HG03354 (cell line): ENCODE data around the gene UBE2Z.
"Not testable (repeated sequence)": the region's sequence is repeated elsewhere in the genome, so short reads cannot be mapped to it uniquely, and the experiment has no call there.

Source experiments
- ATAC-seq: cut with Tn5 transposase; IDR thresholded peaks from one replicate; pipeline ENCODE4 v1.9.1; 2021; ENCODE audit warnings: mild to moderate bottlenecking; ENCODE audit not compliant: unreplicated experiment, poor library complexity, severe bottlenecking

UBE2Z gene

GRCh38 chr17:48945261-48945651, 37.0 kb downstream of the UBE2Z start:
- not testable (repeated sequence) for ATAC-seq

- ATAC-seq = no peak
Observed at GRCh38 chr17:48951572-48951971, 43.4 kb downstream of the UBE2Z start.

DNA sequence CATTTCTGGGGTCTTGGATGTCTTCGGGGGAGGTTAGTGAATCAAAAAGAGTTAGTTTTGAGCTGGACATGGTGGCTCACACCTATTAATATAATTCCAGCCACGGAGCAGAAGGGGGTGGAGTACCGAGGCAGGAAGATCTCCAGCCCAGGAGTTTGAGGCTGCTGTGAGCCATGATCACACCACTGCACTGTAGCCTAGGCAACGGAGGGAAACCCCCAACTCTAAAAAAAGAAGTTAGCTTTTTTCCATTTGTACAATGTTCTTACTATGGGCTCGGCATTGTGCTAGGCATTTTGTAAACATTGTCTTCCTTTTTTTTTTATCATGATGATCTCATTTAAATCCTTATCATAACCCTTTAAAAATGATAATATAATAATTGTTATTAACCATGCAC, 44.7 kb downstream of the UBE2Z start:
- no peak for ATAC-seq

- ATAC-seq = no peak
Observed at GRCh38 chr17:48954300-48954755, 46.1 kb downstream of the UBE2Z start.

DNA sequence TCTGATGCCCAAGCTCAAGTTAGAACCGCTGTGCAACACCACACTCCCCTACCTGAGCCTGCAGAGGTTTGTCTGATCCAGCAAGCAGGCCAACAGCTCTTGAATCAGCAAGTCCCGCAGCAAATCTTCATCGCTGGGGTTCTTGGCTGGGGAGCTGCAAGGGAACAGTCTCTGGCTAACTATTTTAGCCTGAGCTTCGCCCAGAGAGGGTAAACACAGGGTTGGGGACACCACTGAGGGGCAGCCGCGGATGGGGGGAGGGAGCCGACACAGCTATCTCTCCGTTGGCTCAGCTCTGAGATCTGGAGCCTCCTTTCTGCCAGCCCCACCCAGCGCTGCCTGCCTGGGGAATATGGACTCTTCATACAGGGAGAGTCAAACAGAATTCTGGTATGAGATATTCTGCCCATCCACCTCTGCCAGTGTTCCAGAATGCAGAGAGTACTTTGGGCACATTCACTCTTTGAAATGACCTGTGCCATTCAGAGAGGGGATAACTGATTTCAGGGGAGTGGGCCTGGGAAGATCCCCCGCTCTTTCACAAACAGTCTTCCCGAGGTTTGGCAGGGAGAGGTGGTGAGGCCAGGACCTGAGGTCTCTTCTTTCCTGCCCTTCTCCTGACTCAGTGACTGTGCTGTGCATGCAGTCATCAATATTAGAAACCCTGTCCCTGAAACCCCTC, 52.8 kb downstream of the UBE2Z start:
- no peak for ATAC-seq

GRCh38 chr17:48961516-48962233, 53.5 kb downstream of the UBE2Z start:
- no peak for ATAC-seq

GRCh38 chr17:48970224-48970623, 62.0 kb downstream of the UBE2Z start:
- ATAC-seq = no peak

DNA sequence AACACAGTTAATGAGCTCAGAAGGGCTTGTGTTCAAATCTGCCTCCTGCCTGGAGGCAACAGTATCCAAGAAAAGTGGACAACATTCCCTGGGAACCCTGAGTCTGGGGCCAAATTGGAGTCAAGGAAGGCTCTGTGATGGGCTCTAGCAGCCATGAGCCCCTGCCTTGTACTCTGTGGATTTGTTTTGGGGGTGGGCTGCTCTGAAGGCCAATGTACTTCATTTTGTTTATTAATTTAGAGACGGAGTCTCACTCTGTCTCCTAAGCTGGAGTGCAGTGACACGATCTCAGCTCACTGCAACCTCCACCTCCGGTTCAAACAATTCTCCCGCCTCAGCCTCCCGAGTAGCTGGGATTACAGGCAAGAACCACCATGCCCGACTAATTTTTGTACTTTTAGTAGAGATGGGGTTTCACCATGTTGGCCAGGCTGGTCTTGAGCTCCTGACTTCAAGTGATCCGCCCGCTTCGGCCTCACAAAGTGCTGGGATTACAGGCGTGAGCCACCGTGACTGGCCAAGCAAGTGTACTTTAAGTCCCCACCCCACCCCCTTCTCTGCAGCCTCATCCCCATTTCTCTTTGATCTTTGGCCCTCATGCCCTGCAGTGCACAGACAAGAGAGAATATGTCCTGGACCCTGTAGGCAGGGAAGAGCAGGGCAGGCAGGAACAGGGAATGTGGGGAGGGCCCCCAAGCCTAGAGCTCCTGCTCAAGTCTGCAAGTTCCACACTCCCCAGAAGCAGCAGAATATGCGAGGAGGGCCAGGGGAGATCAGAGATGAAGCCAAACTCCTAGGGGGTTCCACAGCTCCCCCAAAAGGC, 62.9 kb downstream of the UBE2Z start:
- no peak for ATAC-seq

DNA sequence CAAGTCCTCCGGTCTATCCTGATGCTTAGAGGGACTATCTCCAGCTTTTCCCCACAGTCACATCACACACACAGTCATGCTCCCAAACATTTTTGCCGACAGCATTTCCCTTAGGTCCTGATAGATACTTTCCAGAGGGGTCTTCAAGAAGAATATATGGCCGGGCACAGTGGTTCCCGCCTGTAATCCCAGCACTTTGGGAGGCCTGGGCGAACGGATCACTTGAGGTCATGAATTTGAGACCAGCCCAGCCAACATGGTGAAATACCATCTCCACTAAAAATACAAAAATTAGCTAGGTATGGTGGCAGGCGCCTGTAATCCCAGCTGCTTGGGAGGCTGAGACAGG, 64.5 kb downstream of the UBE2Z start:
- ATAC-seq = no peak

GRCh38 chr17:48973806-48974205, 65.6 kb downstream of the UBE2Z start:
- ATAC-seq = no peak
